HG02678 (cell line): ENCODE results near the gene SNAI1.
"Not testable (repeated sequence)": the region's sequence is repeated elsewhere in the genome, so short reads cannot be mapped to it uniquely, and the experiment has no call there.

ENCODE experiments used
- ATAC-seq: cut with Tn5 transposase; IDR thresholded peaks from one replicate; pipeline ENCODE4 v1.9.1; 2021; ENCODE audit warnings: mild to moderate bottlenecking, moderate library complexity; ENCODE audit not compliant: unreplicated experiment

The SNAI1 gene

DNA sequence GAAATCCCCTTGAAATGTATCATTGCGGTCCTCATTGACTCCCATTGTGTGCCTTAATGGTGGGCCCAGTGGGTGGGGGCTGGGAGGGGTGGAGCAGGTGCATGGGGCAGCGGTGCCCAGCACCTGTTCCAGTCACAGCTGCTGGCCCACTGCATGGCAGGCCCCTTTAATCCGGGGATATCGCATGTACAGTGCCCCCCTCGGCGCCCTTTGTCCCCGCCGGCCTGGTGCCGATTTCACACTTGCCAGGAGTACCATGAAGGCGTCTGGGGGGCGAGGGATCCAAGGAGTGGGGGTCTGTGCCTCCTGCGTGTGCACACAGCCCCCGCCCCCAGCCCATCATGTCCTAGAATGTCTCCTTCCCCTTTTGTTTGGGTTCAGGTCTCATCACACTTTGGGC lies 2.8 kb downstream of the SNAI1 start:
- no peak for ATAC-seq

DNA sequence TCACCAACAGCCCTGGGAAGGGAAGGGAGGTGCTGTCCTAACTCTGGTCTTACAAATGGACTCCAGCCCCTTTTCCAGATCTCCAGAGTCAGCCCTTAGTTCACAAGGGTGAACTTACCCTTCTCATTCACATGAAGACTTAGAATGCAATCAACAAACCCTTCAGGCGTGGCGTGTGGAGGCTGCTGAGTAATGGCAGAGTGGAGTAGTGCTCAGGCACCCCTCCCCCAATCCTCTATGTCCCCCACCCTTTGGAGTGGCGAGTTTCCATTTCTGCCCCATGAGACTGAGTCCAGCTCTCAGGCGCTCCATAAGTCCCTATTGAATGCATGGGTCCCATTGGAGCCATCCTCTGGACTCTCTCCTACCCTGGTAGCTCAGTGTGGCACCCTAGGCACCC lies 3.3 kb downstream of the SNAI1 start:
- ATAC-seq, result no peak

GRCh38 chr20:49987015-49987867 lies 4.5 kb downstream of the SNAI1 start:
- ATAC-seq, result no peak

GRCh38 chr20:49987868-49988690 lies 5.3 kb downstream of the SNAI1 start:
- no peak for ATAC-seq

DNA sequence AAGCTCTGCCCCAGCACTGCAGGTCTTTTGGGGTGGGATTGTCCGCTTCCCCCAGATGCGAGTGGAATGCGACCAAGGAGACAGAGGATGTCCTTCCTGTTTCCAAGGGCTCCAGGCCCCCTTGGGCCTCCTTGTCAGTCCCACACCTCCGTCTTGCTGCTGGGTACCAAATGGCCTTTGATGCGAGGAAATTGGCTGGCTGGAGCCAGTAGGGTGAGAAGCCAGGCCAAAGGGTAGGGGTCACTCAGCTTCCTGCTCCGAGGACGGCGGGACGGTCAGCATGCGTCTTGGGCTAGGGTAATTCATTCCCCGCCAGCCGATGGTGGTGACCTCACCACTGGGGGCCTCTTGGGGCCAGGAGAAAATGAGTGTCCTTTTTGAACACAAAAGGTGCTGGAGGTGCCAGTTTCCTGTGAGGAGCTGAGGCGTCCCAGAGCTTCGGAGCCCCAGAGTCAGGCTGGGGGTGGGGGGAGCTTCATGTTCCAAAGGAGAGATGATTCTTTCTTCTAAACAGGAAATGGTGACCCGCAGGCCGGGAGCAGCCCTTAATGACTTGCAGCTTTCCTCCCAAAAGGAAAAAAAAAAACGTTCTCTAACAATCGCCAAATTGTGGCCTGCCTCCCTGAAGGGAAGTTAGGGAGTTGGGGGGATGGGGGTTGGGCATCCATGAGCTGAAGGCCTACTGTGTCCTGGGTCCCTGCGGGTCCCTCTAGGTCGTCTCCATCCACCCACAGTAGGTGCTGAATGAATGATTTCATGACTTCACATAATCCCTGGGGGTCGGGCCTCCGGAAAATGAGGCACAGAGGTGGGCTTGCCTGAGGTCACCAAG lies 6.7 kb downstream of the SNAI1 start:
- no peak for ATAC-seq

DNA sequence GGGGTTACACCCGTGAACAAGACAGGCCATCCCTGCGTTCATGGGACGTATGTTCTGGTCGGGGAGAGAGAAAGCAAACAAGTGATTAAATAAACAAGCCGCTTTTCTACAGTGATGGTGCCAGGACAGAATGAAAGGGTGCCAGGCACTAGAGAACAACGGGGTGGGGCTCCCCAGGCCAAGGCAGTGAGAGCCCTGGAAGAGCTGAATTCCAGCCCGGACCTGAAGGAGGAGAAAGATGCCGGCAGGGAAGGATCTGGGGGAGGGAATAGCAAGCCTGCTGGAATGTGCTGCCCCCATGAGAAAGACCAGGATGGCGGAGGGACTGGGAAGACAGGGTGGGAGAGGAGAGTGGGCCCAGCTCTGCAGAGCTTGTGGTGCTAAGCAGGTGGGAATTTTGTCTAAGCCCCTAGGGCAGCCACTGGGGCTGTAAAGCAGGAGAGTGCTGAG lies 7.5 kb downstream of the SNAI1 start:
- no peak for ATAC-seq

DNA sequence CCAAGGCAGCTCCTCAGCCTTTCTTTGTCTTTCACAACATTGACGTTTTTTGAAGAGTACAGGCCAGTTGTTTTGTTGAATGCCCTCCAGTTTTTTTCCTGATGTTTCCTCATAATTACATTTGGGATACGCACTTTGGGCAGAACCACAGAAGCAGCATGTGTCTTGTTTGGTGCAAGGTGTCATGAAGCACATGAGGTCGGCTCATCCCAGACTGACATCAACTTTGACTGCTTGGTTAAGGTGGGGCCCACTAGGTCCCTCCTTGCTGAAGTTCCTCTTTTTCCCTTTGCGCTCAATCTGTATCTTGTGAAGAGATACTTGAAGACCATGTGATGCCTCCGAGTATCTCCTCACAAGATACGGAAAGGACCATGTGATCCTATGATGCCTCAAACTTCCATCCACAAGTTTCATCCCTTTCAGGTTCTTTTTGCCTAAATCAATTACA lies 10.5 kb downstream of the SNAI1 start:
- no peak for ATAC-seq

DNA sequence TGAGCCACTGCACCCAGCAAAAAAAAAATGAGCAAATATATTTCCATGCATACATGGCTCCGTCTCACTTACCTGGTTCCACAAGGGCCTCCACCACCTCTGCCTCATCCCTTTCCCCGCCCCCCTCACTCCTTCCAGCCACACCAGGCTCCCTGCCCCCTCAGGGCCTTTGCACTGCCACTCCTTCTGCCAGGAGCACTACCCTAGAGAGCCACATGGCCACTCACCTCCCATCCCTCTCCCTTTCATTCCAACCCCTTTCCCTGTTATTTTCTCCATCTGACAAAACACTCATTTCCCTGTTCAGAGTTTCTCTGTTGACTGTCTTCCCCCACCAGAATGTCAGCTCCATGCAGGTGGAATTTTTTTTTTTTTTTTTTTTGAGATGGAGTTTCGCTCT lies 12.8 kb downstream of the SNAI1 start:
- ATAC-seq, result no peak

DNA sequence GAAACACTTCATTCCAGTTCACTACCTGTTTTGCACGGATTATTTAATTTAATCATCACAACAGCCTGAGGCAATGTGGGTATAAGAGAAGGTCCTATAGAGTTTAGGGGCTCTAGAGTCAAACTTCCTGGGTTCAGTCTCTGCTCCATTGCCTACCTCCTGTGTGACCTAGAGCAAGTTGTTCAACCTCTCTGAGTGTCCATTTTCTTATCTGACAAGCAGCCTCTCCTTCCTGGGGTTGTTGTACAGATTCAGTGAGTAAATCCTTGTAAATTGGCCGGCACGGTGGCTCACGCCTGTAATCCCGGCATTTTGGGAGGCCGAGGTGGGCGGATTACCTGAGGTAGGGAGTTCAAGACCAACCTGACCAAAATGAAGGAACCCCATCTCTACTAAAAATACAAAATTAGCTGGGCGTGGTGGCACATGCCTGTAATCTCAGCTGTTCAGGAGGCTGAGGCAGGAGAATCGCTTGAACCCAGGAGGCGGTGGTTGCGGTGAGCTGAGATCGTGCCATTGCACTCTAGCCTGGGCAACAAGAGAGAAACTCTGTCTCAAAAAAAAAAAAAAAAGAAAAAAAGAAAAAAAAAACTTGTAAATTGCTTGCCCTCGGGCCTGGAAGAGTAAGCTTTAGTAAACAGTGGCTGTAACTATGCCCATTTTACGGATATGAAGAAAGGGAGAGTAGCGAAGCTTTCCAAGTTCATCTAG lies 15.9 kb downstream of the SNAI1 start:
- ATAC-seq, result not testable (repeated sequence)

DNA sequence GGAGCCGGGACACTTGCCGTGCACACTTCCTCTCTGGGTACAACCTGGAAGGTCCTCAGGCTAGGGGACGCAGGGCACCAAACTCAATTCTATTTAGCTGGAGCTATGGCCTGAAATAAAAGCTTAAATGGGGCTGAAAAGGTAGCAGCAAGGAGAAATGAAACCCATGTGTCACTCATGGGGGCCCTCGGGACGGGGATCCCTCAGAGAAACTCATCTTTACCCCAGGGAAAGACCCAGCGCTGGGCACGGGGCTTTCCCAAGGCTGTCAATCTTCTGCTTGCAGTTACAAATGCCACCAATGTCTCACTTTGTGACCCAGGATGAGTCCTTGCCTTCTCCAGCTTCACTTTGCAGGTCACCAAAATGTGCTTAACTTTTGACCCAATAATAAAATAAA lies 16.5 kb downstream of the SNAI1 start:
- ATAC-seq, result peak; percentile 65

GRCh38 chr20:50000548-50001222 lies 17.9 kb downstream of the SNAI1 start:
- ATAC-seq, result not testable (repeated sequence)

DNA sequence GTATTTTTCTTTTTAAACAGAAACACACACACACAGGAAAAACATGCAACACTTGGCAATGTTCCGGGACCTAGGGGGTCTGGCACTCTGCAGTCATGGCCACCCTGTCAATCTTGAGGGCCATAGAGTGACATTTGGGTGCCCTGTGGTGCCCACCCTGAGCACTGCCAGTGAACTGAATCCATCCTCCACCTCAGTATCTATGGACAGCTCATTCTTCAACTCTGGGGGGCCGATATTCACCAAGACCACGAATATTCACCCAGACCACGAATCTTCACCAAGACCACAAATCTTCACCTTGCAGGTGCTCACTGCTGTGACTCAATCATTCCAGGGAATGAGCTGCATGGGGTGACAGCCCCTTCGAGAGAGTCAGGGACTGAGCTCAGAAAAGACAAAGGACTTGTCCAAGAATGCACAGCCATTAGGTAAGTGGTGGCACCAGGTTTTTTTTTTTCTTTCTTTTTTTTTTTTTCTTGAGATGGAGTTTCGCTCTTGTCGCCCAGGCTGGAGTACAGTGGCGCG lies 19.1 kb downstream of the SNAI1 start:
- ATAC-seq, result no peak

- ATAC-seq, result no peak
Observed at GRCh38 chr20:50003253-50003656, 20.5 kb downstream of the SNAI1 start.

GRCh38 chr20:50004229-50004628 lies 21.4 kb downstream of the SNAI1 start:
- ATAC-seq, result no peak

DNA sequence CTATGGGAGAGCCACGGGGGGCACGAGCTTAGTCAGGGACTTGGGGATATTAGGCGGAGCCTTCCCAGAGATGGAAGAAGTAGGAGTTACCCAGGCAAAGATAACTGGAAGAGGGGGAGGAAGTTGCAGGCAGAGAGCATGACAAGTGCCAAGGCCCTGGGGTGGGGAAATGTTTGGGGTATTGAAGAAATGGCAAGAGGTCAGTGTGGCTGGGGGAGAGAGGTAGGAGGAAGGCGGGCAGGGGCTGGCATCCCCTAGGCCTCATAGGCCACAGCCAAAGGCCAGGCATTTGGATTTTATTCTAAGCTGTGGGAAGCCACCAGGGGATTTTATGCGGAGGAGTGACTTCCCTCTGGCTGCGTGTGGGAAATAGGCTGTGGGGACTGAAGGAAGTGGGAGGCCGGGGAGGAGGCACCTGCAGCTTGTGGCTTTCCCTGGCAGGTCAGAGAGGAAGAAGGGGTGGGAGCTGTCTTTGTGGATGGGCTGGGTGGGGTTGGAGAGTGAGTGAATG lies 22.7 kb downstream of the SNAI1 start:
- ATAC-seq, result no peak

GRCh38 chr20:50007369-50007768 lies 24.6 kb downstream of the SNAI1 start:
- ATAC-seq, result no peak

GRCh38 chr20:50008007-50008406 lies 25.2 kb downstream of the SNAI1 start:
- no peak for ATAC-seq

- ATAC-seq, result no peak
Observed at GRCh38 chr20:50009521-50010454, 27.0 kb downstream of the SNAI1 start.
